ENCODE results near the gene CELF2.

- TF ChIP-seq POLR2A (IDR thresholded peaks at IDR 0.05) (no peak), CTCF (IDR thresholded peaks at IDR 0.05 in 8 of 11, conservative IDR thresholded peaks at IDR 0.05 in 3 of 11) (no peak), POLR2AphosphoS5 (IDR thresholded peaks at IDR 0.05) (no peak)
Measured at GRCh38 chr10:11358923-11359575, 341.4 kb downstream of the CELF2 start.

All from spleen (tissue), 7 donors.